HepG2 (cell line): Measurements from ENCODE around the gene TMX4. TPM values are rescaled to one million over a fixed set of nuclear protein-coding genes. Genes with fewer than 3 reads are reported as not detected.

Experiments used
- CBX5 ChIP-seq: sonication (generic); formaldehyde crosslinking; IDR thresholded peaks from 2 replicates; pipeline ENCODE4 v1.4.0; 2020; ENCODE audit warnings: missing genetic modification reagents, borderline replicate concordance
- FOXA3 ChIP-seq: IDR thresholded peaks from 2 replicates; pipeline ENCODE4 v1.6.1; 2016; ENCODE audit warnings: missing genetic modification reagents, missing compliant biosample characterization
- FOXO4 ChIP-seq: sonication (generic); formaldehyde crosslinking; conservative IDR thresholded peaks from 2 replicates; pipeline ENCODE4 v1.8.1; 2023; ENCODE audit warnings: missing genetic modification reagents
- GATA4 ChIP-seq: sonication (generic); IDR thresholded peaks from 2 replicates; pipeline ENCODE4 v1.6.1; 2016; ENCODE audit warnings: antibody characterized with exemption, low read depth, borderline replicate concordance
- KLF9 ChIP-seq: IDR thresholded peaks from 2 replicates; pipeline ENCODE4 v1.6.1; 2016; ENCODE audit warnings: low read depth
- MBD4 ChIP-seq: IDR thresholded peaks from 2 replicates; pipeline ENCODE4 v1.6.1; 2012; ENCODE audit warnings: low read length, inconsistent platforms, borderline replicate concordance
- NR2F1 ChIP-seq, 2 experiments: fragments of 450-650 bp in 1 of 2; formaldehyde crosslinking in 1 of 2; IDR thresholded peaks; 2 replicates each; pipeline versions ENCODE4 v1.5.0 to v1.6.1; 2016 to 2020; ENCODE audit warnings: mild to moderate bottlenecking in 1 of 2, missing compliant biosample characterization in 1 of 2, missing genetic modification reagents in 1 of 2, moderate library complexity in 1 of 2
- PATZ1 ChIP-seq: sonication (generic); formaldehyde crosslinking; IDR thresholded peaks from 2 replicates; pipeline ENCODE4 v1.4.0; 2020; ENCODE audit warnings: missing genetic modification reagents
- PAXIP1 ChIP-seq: sonication (generic); formaldehyde crosslinking; conservative IDR thresholded peaks from 2 replicates; pipeline ENCODE4 v1.4.0; 2020; ENCODE audit warnings: mild to moderate bottlenecking, missing genetic modification reagents, moderate library complexity
- RXRB ChIP-seq: IDR thresholded peaks from 2 replicates; pipeline ENCODE4 v1.6.1; 2016; ENCODE audit warnings: borderline replicate concordance, missing genetic modification reagents, missing compliant biosample characterization
- SP140L ChIP-seq: sonication (generic); formaldehyde crosslinking; IDR thresholded peaks from 2 replicates; pipeline ENCODE4 v1.4.0; 2020; ENCODE audit warnings: missing genetic modification reagents, borderline replicate concordance
- TFDP2 ChIP-seq: sonication (generic); formaldehyde crosslinking; IDR thresholded peaks from 2 replicates; pipeline ENCODE4 v1.4.0; 2020; ENCODE audit warnings: missing genetic modification reagents
- ZBTB10 ChIP-seq: sonication (generic); formaldehyde crosslinking; IDR thresholded peaks from 2 replicates; pipeline ENCODE4 v1.4.0; 2020; ENCODE audit warnings: missing genetic modification reagents, borderline replicate concordance
- ZNF224 ChIP-seq: sonication (generic); formaldehyde crosslinking; IDR thresholded peaks from 2 replicates; pipeline ENCODE4 v1.5.0; 2020; ENCODE audit warnings: mild to moderate bottlenecking, missing genetic modification reagents
- ZNF337 ChIP-seq: sonication (generic); formaldehyde crosslinking; IDR thresholded peaks from 2 replicates; pipeline ENCODE4 v1.5.1; 2020; ENCODE audit warnings: missing genetic modification reagents, low read depth, mild to moderate bottlenecking, borderline replicate concordance
- ZNF577 ChIP-seq: sonication (generic); formaldehyde crosslinking; IDR thresholded peaks from 2 replicates; pipeline ENCODE4 v1.4.0; 2020; ENCODE audit warnings: mild to moderate bottlenecking, low read depth, missing genetic modification reagents, borderline replicate concordance
- ZNF672 ChIP-seq: sonication (generic); formaldehyde crosslinking; IDR thresholded peaks from 2 replicates; pipeline ENCODE4 v1.8.1; 2022; ENCODE audit warnings: missing genetic modification reagents
- polyA plus RNA-seq, 8 experiments: library from polyadenylated mRNA; depleted of rRNA in 3 of 8; stranded (reverse) in 7 of 8; unstranded in 1 of 8; fragments of >200 nt; fragmentation: Illumina TruSeq in 4 of 8; extraction: Trizol in 4 of 8; gene quantifications; 2 replicates each; pipeline versions ENCODE4 v1.2.1 to v1.2.3, GENCODE V29; 2011 to 2016; ENCODE audit warnings: low read depth in 4 of 8, missing spikeins in 1 of 8, mixed read lengths in 1 of 8; ENCODE audit not compliant: insufficient read depth in 1 of 8
- total RNA-seq, 5 experiments: library from RNA; depleted of rRNA; stranded (reverse); fragments of >200 nt; fragmentation: Illumina TruSeq; extraction: Trizol; gene quantifications; 2 replicates each; pipeline ENCODE4 v1.2.3, GENCODE V29; 2016; ENCODE audit warnings: low read depth in 1 of 5

TMX4 gene
- total and polyA plus RNA-seq, 2 of the 13 experiments (the other 11 are each of a cell fraction or from before 2014, with no cell fraction given), result 7.6 to 21.4 TPM

- TF ChIP-seq ZBTB10 (peak; percentile 70; the same call in 1 of the 2 replicates), TFDP2 (CRISPR knock-in tag) (peak; percentile 24; the same call in 1 of the 2 replicates), ZNF577 (CRISPR knock-in tag) (peak; percentile 86; the same call in 1 of the 2 replicates), CBX5 (0 out of 2 replicates have a peak, but pooled peaks have one; percentile 37), MBD4 (no peak), RXRB (CRISPR knock-in tag) (peak; percentile 19; the same call in 1 of the 2 replicates), SP140L (CRISPR knock-in tag) (0 out of 2 replicates have a peak, but pooled peaks have one; percentile 11), NR2F1 (CRISPR knock-in tag; IDR thresholded peaks at IDR 0.05) (peak in 1 of 2 experiments; percentile 16; a peak in 1 of 4 replicates), ZNF672 (CRISPR knock-in tag) (0 out of 2 replicates have a peak, but pooled peaks have one; percentile 6), GATA4 (0 out of 2 replicates have a peak, but pooled peaks have one; percentile 37), FOXO4 (CRISPR knock-in tag) (peak; percentile 98; the same call in 1 of the 2 replicates), FOXA3 (CRISPR knock-in tag) (peak; percentile 7; the same call in 1 of the 2 replicates), ZNF337 (CRISPR knock-in tag) (no peak), ZNF224 (0 out of 2 replicates have a peak, but pooled peaks have one; percentile 26), PAXIP1 (no peak), PATZ1 (CRISPR knock-in tag) (peak; percentile 44; the same call in 1 of the 2 replicates), KLF9 (CRISPR knock-in tag) (peak; percentile 57; the same call in 1 of the 2 replicates)
Observed at GRCh38 chr20:8018958-8019245, 659 bp downstream of the TMX4 start (continued).
